Muscle layer of duodenum (tissue), 2 donors: ENCODE measurements around the gene DUSP10.

Source experiments
- H3K27ac ChIP-seq: one replicate; pipeline ENCODE4 v1.7.0; 2013; ENCODE audit warnings: mild to moderate bottlenecking, low read length
- H3K27me3 ChIP-seq: one replicate; pipeline ENCODE4 v1.7.0; 2013; ENCODE audit warnings: low read depth, mild to moderate bottlenecking, control low read depth, low read length
- H3K36me3 ChIP-seq, 2 donors: one replicate each; pipeline ENCODE4 v1.7.0; 2013; ENCODE audit warnings: low read length in 2 of 2, control low read depth in 1 of 2, mild to moderate bottlenecking in 1 of 2; ENCODE audit not compliant: insufficient read depth in 2 of 2, control insufficient read depth in 1 of 2
- H3K4me1 ChIP-seq, 2 donors: one replicate each; pipeline ENCODE4 v1.7.0; 2013; ENCODE audit warnings: low read length in 2 of 2, mild to moderate bottlenecking in 2 of 2, control low read depth in 1 of 2, moderate library complexity in 1 of 2; ENCODE audit not compliant: insufficient read depth in 2 of 2, control insufficient read depth in 1 of 2
- H3K4me3 ChIP-seq, 2 donors: one replicate each; pipeline ENCODE4 v1.7.0; 2013; ENCODE audit warnings: low read length in 2 of 2, low read depth in 1 of 2, mild to moderate bottlenecking in 1 of 2
- H3K9me3 ChIP-seq, 2 donors: one replicate each; pipeline ENCODE4 v1.7.0; 2013; ENCODE audit warnings: low read length in 2 of 2, control low read depth in 1 of 2, mild to moderate bottlenecking in 1 of 2; ENCODE audit not compliant: control insufficient read depth in 1 of 2
- donor health status: healthy.

DUSP10 gene

DNA sequence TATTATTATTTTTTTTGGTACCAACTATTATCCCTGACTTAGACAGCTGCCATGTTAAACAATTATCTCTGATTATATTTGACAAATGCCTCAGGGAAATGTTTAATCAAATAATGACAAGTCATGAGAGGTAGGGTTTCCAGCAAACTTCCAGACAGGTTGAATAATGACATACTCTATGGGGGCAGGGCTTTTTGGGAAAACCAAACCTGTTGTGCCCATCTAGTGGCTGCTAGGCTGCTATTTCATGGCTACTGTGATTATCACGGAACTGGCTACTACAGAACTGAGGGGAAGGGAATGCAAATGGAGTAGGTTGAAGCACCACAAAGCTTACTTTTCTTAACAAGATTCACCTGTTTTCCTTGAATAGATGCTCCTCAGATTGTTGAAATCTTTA, 77.6 kb downstream of the DUSP10 start:
- H3K4me3 ChIP-seq, result no peak overlapping the region
- H3K27ac ChIP-seq, result no peak overlapping the region
- no peaks in the 10 kb centered on the region for H3K27me3 ChIP-seq
- no peaks in the 10 kb centered on the region for H3K9me3 ChIP-seq
- H3K4me1 ChIP-seq, result no peaks in the 10 kb centered on the region
- no peaks in the 10 kb centered on the region for H3K36me3 ChIP-seq

DNA sequence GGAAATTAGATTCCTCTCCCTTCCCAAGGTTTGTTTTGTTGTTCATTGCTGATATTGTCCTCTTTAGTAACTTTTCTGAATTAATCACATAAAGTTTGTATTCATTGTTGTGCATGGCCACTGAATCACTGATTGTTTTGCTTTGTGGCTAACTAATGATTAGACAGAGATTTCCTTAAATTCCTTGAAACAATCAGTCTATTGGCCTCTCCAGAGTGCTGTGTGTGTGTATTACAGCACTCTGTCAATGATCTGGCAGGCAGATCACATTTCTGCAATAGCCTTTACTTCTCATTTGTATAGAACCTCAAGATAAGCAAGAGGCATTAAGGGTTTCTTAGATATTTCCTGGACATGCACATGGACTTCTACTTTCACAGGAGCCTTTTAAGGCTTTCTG, 78.6 kb downstream of the DUSP10 start:
- H3K36me3 ChIP-seq, result no peaks in the 10 kb centered on the region

DNA sequence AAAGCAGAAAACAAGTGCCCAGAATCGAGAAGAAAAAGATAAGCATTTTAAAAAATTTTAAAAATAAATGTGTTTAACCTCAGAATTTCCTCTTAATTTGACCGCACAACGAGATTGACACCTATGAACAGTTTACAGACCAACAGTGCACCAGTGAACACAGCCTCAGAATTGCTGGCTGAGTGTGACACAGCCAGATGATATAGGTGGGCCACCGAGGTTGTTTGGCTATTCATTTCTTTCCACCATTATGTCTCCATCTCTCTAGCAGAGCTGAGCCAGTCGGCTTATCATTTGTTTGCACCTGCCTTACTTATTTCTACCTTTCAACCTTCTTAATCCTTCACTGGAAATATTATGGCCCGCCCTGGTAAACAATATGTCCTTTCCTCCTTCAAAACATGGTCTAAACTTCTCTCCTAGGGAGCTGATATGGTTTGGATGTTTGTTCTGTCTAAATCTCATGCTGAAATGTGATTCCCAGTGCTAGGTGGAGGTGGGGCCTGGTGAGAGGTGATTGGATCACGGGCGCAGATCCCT, 86.1 kb downstream of the DUSP10 start:
- Histone ChIP-seq H3K4me1 (no peaks in the 10 kb centered on the region), H3K36me3 (no peaks in the 10 kb centered on the region), H3K27ac (no peak overlapping the region), H3K9me3 (no peaks in the 10 kb centered on the region), H3K27me3 (no peaks in the 10 kb centered on the region), H3K4me3 (no peak overlapping the region)

More for the DNA sequence above, 78.6 kb downstream of the DUSP10 start:
- Histone ChIP-seq H3K4me1 (no peaks in the 10 kb centered on the region), H3K4me3 (no peak overlapping the region), H3K9me3 (no peaks in the 10 kb centered on the region), H3K27me3 (no peaks in the 10 kb centered on the region), H3K27ac (no peak overlapping the region)
